HepG2 (cell line): ENCODE data around the gene CRTC2. TPM values are rescaled to one million over a fixed set of nuclear protein-coding genes. Genes with fewer than 3 reads are reported as not detected.

ENCODE experiments used
- ATAC-seq: fragments of 200-7000 bp; cut with Tn5 transposase; 3 replicates; pipeline ENCODE4 v1.9.1; 2020; ENCODE audit warnings: mild to moderate bottlenecking, moderate library complexity
- BruUV-seq: library from RNA; stranded (reverse); fragments of 400-500 nt; replicated peaks from 2 replicates; lab custom pipeline; 2021; lab: Mats Ljungman, UMichigan
- CTCF ChIA-PET: fragments of 300-600 bp; formaldehyde crosslinking; extraction: SDS; loops from one replicate; lab custom pipeline; 2021; ENCODE audit warnings: low total read pairs, inconsistent platforms, low intra/inter-chr PET ratio; lab: Yijun Ruan, JAX
- POLR2A ChIA-PET: fragments of 350-600 bp; sonication (Branson Sonifier 250); formaldehyde crosslinking; loops from one replicate; lab custom pipeline; 2020; ENCODE audit warnings: antibody characterized with exemption, inconsistent platforms; lab: Yijun Ruan, JAX
- DNase-seq: peaks from one replicate; pipeline ENCODE4 v3.0.0-alpha.2; 2015; ENCODE audit warnings: low spot score
- FAIRE-seq: peaks from 3 replicates; lab custom pipeline; 2011; peaks lifted over from hg19 to GRCh38; lab: Jason Lieb, UNC
- H2AFZ ChIP-seq: one replicate; pipeline ENCODE4 v1.6.1; 2011; ENCODE audit warnings: low read length, inconsistent platforms
- H3K27ac ChIP-seq: fragments of 300-600 bp; 3 replicates; pipeline ENCODE4 v1.8.0; 2011; ENCODE audit warnings: mixed run types, mild to moderate bottlenecking, mixed read lengths, low read length, inconsistent platforms; ENCODE audit not compliant: insufficient read depth; ENCODE audit errors: extremely low read length
- H3K27me3 ChIP-seq, 2 experiments: fragments of 200-600 bp in 1 of 2; 2 replicates in 1 of 2; 3 replicates in 1 of 2; pipeline versions ENCODE4 v1.6.0 to v1.8.0; 2011; ENCODE audit warnings: low read length in 2 of 2, mild to moderate bottlenecking in 2 of 2, moderate library complexity in 2 of 2, inconsistent platforms in 1 of 2; ENCODE audit not compliant: insufficient read depth in 2 of 2, control insufficient read depth in 1 of 2
- H3K36me3 ChIP-seq, 2 experiments: fragments of 200-600 bp in 1 of 2; replicated peaks in 1 of 2; 2 replicates in 1 of 2; 3 replicates in 1 of 2; pipeline versions ENCODE4 v1.5.1 to v1.8.0; 2011; ENCODE audit warnings: low read length in 2 of 2, inconsistent platforms in 1 of 2; ENCODE audit not compliant: insufficient read depth in 2 of 2, control insufficient read depth in 1 of 2
- H3K4me1 ChIP-seq: 2 replicates; pipeline ENCODE4 v1.5.1; 2012; ENCODE audit warnings: low read length, inconsistent platforms; ENCODE audit not compliant: insufficient read depth
- H3K4me2 ChIP-seq: 2 replicates; pipeline ENCODE4 v1.6.0; 2011; ENCODE audit warnings: low read depth, low read length, inconsistent platforms
- H3K4me3 ChIP-seq, 3 experiments: fragments of 200-600 bp in 1 of 3; sonication (generic), shearing (Covaris generic) in 1 of 3; replicated peaks in 1 of 3; 2 replicates each; pipeline ENCODE4 v1.5.1; 2011 to 2016; ENCODE audit warnings: low read length in 3 of 3, inconsistent platforms in 2 of 3, low read depth in 2 of 3, mild to moderate bottlenecking in 2 of 3, control low read depth in 1 of 3, mixed read lengths in 1 of 3; ENCODE audit not compliant: insufficient read depth in 1 of 3
- H3K79me2 ChIP-seq: one replicate; pipeline ENCODE4 v1.6.1; 2011; ENCODE audit warnings: low read length, inconsistent platforms; ENCODE audit not compliant: insufficient read depth
- H3K9ac ChIP-seq: 2 replicates; pipeline ENCODE4 v1.6.0; 2011; ENCODE audit warnings: mild to moderate bottlenecking, low read depth, low read length, inconsistent platforms; ENCODE audit not compliant: insufficient read depth
- H3K9me3 ChIP-seq: 2 replicates; pipeline ENCODE4 v1.5.1; 2012; ENCODE audit warnings: mild to moderate bottlenecking, low read length
- H4K20me1 ChIP-seq: 2 replicates; pipeline ENCODE4 v1.6.0; 2011; ENCODE audit warnings: inconsistent platforms, mild to moderate bottlenecking, low read length, moderate library complexity; ENCODE audit not compliant: insufficient read depth
- ADNP ChIP-seq: sonication (generic); formaldehyde crosslinking; IDR thresholded peaks from 2 replicates; pipeline ENCODE4 v1.4.0; 2020; ENCODE audit warnings: missing genetic modification reagents
- BORCS8-MEF2B ChIP-seq: sonication (generic); formaldehyde crosslinking; IDR thresholded peaks from 2 replicates; pipeline ENCODE4 v1.8.0; 2022; ENCODE audit warnings: mild to moderate bottlenecking, missing genetic modification reagents
- DNMT3B ChIP-seq: conservative IDR thresholded peaks from 2 replicates; pipeline ENCODE4 v1.6.1; 2016; ENCODE audit warnings: missing biosample characterization, control low read depth
- ETV6 ChIP-seq: sonication (generic); formaldehyde crosslinking; conservative IDR thresholded peaks from 2 replicates; pipeline ENCODE4 v1.4.0; 2020; ENCODE audit warnings: missing genetic modification reagents
- HINFP ChIP-seq: sonication (generic); formaldehyde crosslinking; IDR thresholded peaks from 2 replicates; pipeline ENCODE4 v1.4.0; 2020; ENCODE audit warnings: low read depth, mild to moderate bottlenecking, missing genetic modification reagents
- MAFK ChIP-seq, 2 experiments: IDR thresholded peaks in 1 of 2; conservative IDR thresholded peaks in 1 of 2; 2 replicates each; pipeline ENCODE4 v1.6.1; 2011; ENCODE audit warnings: improper control_type of control experiment in 2 of 2, low read length in 2 of 2
- MTF2 ChIP-seq: sonication (generic); formaldehyde crosslinking; IDR thresholded peaks from 2 replicates; pipeline ENCODE4 v1.5.0; 2020; ENCODE audit warnings: missing genetic modification reagents, borderline replicate concordance
- MYC ChIP-seq: sonication (generic); formaldehyde crosslinking; IDR thresholded peaks from 2 replicates; pipeline ENCODE4 v1.9.0; 2021; ENCODE audit warnings: missing genetic modification reagents, borderline replicate concordance
- SMAD3 ChIP-seq: sonication (generic); formaldehyde crosslinking; IDR thresholded peaks from 2 replicates; pipeline ENCODE4 v1.4.0; 2020; ENCODE audit warnings: missing genetic modification reagents
- SP1 ChIP-seq, 2 experiments: fragments of 450-650 bp in 1 of 2; sonication (generic) in 1 of 2; formaldehyde crosslinking in 1 of 2; IDR thresholded peaks; 2 replicates each; pipeline versions ENCODE4 v1.4.0 to v1.6.1; 2016 to 2020; ENCODE audit warnings: missing genetic modification reagents in 1 of 2
- ZNF274 ChIP-seq: sonication (generic); formaldehyde crosslinking; IDR thresholded peaks from 2 replicates; pipeline ENCODE4 v1.5.1; 2020; ENCODE audit warnings: mild to moderate bottlenecking, missing genetic modification reagents
- ZNF367 ChIP-seq: sonication (generic); formaldehyde crosslinking; IDR thresholded peaks from 2 replicates; pipeline ENCODE4 v1.4.0; 2020; ENCODE audit warnings: missing genetic modification reagents, borderline replicate concordance
- ZNF451 ChIP-seq: sonication (generic); formaldehyde crosslinking; IDR thresholded peaks from 2 replicates; pipeline ENCODE4 v1.5.0; 2020; ENCODE audit warnings: mild to moderate bottlenecking, missing genetic modification reagents
- WGBS: methylation state at CpG from one replicate; pipeline ENCODE4 v1.1.6; 2017; ENCODE audit warnings: low lambda C conversion rate; 5-methylcytosine and 5-hydroxymethylcytosine counted together
- in situ Hi-C: cut with HindIII; loops from 2 replicates; pipeline ENCODE4 v1.10.0; 2017; ENCODE audit warnings: low pct_unique_long_range_greater_than_20kb; ENCODE audit not compliant: extremely low pct_ligation_motif_present
- intact Hi-C: fragments of 100-400 bp; cut with micrococcal nuclease; formaldehyde crosslinking; loops from one replicate; pipeline ENCODE4 v1.10.0; 2022; ENCODE audit not compliant: unreplicated experiment
- polyA plus RNA-seq, 8 experiments: library from polyadenylated mRNA; depleted of rRNA in 3 of 8; stranded (reverse) in 7 of 8; unstranded in 1 of 8; fragments of >200 nt; fragmentation: Illumina TruSeq in 4 of 8; extraction: Trizol in 4 of 8; gene quantifications; 2 replicates each; pipeline versions ENCODE4 v1.2.1 to v1.2.3, GENCODE V29; 2011 to 2016; ENCODE audit warnings: low read depth in 4 of 8, missing spikeins in 1 of 8, mixed read lengths in 1 of 8; ENCODE audit not compliant: insufficient read depth in 1 of 8
- total RNA-seq, 5 experiments: library from RNA; depleted of rRNA; stranded (reverse); fragments of >200 nt; fragmentation: Illumina TruSeq; extraction: Trizol; gene quantifications; 2 replicates each; pipeline ENCODE4 v1.2.3, GENCODE V29; 2016; ENCODE audit warnings: low read depth in 1 of 5

The CRTC2 gene
- total and polyA plus RNA-seq, 2 of the 13 experiments (the other 11 are each of a cell fraction or from before 2014, with no cell fraction given) = 6.1 to 26.7 TPM

GRCh38 chr1:153939476-153939875 is 18.9 kb downstream of the CRTC2 start (continued):
- TF ChIP-seq MYC (CRISPR knock-in tag) = no peak
- no peak for TF ChIP-seq HINFP (CRISPR knock-in tag)
- TF ChIP-seq ETV6 (CRISPR knock-in tag) = no peak
- TF ChIP-seq DNMT3B (CRISPR knock-in tag) = no peak
- no peak for TF ChIP-seq SMAD3 (CRISPR knock-in tag)
- TF ChIP-seq ZNF451 (CRISPR knock-in tag) = no peak
- TF ChIP-seq ZNF274 (CRISPR knock-in tag) = no peak
- TF ChIP-seq MTF2 = no peak

GRCh38 chr1:153938996-153939395 is 19.4 kb downstream of the CRTC2 start:
- DNase-seq = no peak
- ChIA-PET CTCF (no interaction called here), POLR2A (interaction anchor here (0.6 to 1.8 kb wide), 4 partner anchors 9 to 28 kb away, joined by 3 to 5 read pairs (median 4); partner anchors contain the start of gene CREB3L4)
- peaks cover 15% of the 10 kb centered on the region for H3K4me1 ChIP-seq
- TF ChIP-seq SP1 (IDR thresholded peaks at IDR 0.05) (no peak), SP1 (CRISPR knock-in tag; IDR thresholded peaks at IDR 0.05) (no peak), ADNP (no peak), MAFK (conservative IDR thresholded peaks at IDR 0.05 in 1 of 2, IDR thresholded peaks at IDR 0.05 in 1 of 2; ENCODE audit: low read length in 2 of 2) (no peak), BORCS8-MEF2B (CRISPR knock-in tag) (no peak), ZNF367 (no peak)
- WGBS = 94% methylated on average over 2 of the region's 3 CpGs
- no peaks in the 10 kb centered on the region for H3K9me3 ChIP-seq
- no peak overlapping the region for H2AFZ ChIP-seq
- H3K4me2 ChIP-seq = no peak overlapping the region
- peaks cover 23 to 57% of the 10 kb centered on the region in 2 experiments for H3K36me3 ChIP-seq
- intact Hi-C loops (no loop called here), in situ Hi-C loops (no loop called here)
- H3K4me3 ChIP-seq = no peak overlapping the region
- H4K20me1 ChIP-seq = no peaks in the 10 kb centered on the region
- BruUV-seq = no TSS peak
- no peak overlapping the region for H3K9ac ChIP-seq
- no peak overlapping the region for H3K27ac ChIP-seq
- no peak for ATAC-seq
- H3K27me3 ChIP-seq = no peaks in the 10 kb centered on the region
- no peaks in the 10 kb centered on the region for H3K79me2 ChIP-seq
- no peak for FAIRE-seq
